ENCODE data around the gene DEFB129.

- TF ChIP-seq CTCF (optimal IDR thresholded peaks at IDR 0.05 in 1 of 3, IDR thresholded peaks at IDR 0.05 in 1 of 3, conservative IDR thresholded peaks at IDR 0.05 in 1 of 3; ENCODE audit: extremely low read depth in 1 of 3, insufficient read depth in 2 of 3, low read length in 3 of 3) (peak; percentile 41 to 54 (median 50)), EZH2 (IDR thresholded peaks at IDR 0.05; ENCODE audit: low read length) (no peak)
These were observed 7.6 kb upstream of the DEFB129 start for GRCh38 chr20:219290-220115.
